ENCODE data around the gene TBATA.

DNA sequence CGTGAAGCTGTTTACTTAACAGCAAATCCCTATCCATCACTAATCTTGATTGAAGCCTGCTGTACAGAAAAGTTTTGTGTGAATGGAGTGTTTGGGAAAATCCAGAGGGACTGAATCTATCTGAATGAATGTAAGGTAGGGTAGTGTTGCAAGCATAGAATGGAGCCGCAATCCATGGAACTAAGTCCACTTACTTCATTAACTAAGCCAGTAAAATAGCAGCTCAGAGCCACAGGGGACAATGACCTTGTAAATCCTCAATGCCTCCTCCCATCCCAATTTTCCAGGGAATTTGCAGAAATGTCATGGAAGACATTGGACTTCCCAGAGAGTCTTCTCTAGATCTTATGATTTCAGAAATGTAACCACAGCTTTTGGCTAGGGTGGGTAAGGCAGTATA lies 15.2 kb downstream of the TBATA start:
- TF ChIP-seq, protein P1, sequence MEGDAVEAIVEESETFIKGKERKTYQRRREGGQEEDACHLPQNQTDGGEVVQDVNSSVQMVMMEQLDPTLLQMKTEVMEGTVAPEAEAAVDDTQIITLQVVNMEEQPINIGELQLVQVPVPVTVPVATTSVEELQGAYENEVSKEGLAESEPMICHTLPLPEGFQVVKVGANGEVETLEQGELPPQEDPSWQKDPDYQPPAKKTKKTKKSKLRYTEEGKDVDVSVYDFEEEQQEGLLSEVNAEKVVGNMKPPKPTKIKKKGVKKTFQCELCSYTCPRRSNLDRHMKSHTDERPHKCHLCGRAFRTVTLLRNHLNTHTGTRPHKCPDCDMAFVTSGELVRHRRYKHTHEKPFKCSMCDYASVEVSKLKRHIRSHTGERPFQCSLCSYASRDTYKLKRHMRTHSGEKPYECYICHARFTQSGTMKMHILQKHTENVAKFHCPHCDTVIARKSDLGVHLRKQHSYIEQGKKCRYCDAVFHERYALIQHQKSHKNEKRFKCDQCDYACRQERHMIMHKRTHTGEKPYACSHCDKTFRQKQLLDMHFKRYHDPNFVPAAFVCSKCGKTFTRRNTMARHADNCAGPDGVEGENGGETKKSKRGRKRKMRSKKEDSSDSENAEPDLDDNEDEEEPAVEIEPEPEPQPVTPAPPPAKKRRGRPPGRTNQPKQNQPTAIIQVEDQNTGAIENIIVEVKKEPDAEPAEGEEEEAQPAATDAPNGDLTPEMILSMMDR (IDR thresholded peaks at IDR 0.05; ENCODE audit: low read depth, low read length, missing input control): no peak
- no peak for TF ChIP-seq RAD21 (IDR thresholded peaks at IDR 0.05)
- TF ChIP-seq TAF1 (conservative IDR thresholded peaks at IDR 0.05): no peak
- TF ChIP-seq, protein P2, sequence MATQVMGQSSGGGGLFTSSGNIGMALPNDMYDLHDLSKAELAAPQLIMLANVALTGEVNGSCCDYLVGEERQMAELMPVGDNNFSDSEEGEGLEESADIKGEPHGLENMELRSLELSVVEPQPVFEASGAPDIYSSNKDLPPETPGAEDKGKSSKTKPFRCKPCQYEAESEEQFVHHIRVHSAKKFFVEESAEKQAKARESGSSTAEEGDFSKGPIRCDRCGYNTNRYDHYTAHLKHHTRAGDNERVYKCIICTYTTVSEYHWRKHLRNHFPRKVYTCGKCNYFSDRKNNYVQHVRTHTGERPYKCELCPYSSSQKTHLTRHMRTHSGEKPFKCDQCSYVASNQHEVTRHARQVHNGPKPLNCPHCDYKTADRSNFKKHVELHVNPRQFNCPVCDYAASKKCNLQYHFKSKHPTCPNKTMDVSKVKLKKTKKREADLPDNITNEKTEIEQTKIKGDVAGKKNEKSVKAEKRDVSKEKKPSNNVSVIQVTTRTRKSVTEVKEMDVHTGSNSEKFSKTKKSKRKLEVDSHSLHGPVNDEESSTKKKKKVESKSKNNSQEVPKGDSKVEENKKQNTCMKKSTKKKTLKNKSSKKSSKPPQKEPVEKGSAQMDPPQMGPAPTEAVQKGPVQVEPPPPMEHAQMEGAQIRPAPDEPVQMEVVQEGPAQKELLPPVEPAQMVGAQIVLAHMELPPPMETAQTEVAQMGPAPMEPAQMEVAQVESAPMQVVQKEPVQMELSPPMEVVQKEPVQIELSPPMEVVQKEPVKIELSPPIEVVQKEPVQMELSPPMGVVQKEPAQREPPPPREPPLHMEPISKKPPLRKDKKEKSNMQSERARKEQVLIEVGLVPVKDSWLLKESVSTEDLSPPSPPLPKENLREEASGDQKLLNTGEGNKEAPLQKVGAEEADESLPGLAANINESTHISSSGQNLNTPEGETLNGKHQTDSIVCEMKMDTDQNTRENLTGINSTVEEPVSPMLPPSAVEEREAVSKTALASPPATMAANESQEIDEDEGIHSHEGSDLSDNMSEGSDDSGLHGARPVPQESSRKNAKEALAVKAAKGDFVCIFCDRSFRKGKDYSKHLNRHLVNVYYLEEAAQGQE (IDR thresholded peaks at IDR 0.05): no peak
- no peak for TF ChIP-seq FOXA1 (IDR thresholded peaks at IDR 0.05)
- peak; percentile 44 to 60 for TF ChIP-seq HNF4A (conservative IDR thresholded peaks at IDR 0.05)
- TF ChIP-seq, protein P3, sequence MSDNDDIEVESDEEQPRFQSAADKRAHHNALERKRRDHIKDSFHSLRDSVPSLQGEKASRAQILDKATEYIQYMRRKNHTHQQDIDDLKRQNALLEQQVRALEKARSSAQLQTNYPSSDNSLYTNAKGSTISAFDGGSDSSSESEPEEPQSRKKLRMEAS (IDR thresholded peaks at IDR 0.05): no peak
- TF ChIP-seq GABPA (IDR thresholded peaks at IDR 0.05 in 1 of 2, conservative IDR thresholded peaks at IDR 0.05 in 1 of 2): no peak
- TF ChIP-seq SP1 (IDR thresholded peaks at IDR 0.05): no peak
- peak; percentile 54 to 70 for TF ChIP-seq RXRA (IDR thresholded peaks at IDR 0.05)
- TF ChIP-seq JUND (IDR thresholded peaks at IDR 0.05): no peak
- TF ChIP-seq HNF4G (IDR thresholded peaks at IDR 0.05): no peak
- TF ChIP-seq YY1 (IDR thresholded peaks at IDR 0.05): no peak

Data from liver (tissue), 3 donors.